SK-N-SH treated with all-trans-retinoic acid at 6 μM for 48 hours (cell line): ENCODE results near the gene TMEM143.

Experiments
- CREB5 ChIP-seq: fragments of 250-450 bp; sonication (Bioruptor Pico); IDR thresholded peaks from 2 replicates; pipeline ENCODE4 v1.5.1; 2020; ENCODE audit warnings: low read depth, mild to moderate bottlenecking, moderate library complexity
- GLIS3 ChIP-seq: fragments of 250-450 bp; sonication (Bioruptor Pico); IDR thresholded peaks from 2 replicates; pipeline ENCODE4 v1.5.0; 2020; ENCODE audit warnings: mild to moderate bottlenecking, moderate library complexity
- ISL1 ChIP-seq: fragments of 250-450 bp; sonication (Bioruptor Pico); IDR thresholded peaks from 2 replicates; pipeline ENCODE4 v2.1.2; 2022; ENCODE audit warnings: mild to moderate bottlenecking, moderate library complexity
- POU6F1 ChIP-seq: fragments of 250-450 bp; sonication (Bioruptor Pico); IDR thresholded peaks from 2 replicates; pipeline ENCODE4 v1.8.0; 2021; ENCODE audit warnings: low read depth, mild to moderate bottlenecking, moderate library complexity, borderline replicate concordance
- PPARA ChIP-seq: fragments of 250-450 bp; sonication (Bioruptor Pico); IDR thresholded peaks from 2 replicates; pipeline ENCODE4 v1.5.0; 2020; ENCODE audit warnings: mild to moderate bottlenecking, borderline replicate concordance
- RARB ChIP-seq: fragments of 250-450 bp; sonication (Bioruptor Pico); IDR thresholded peaks from 2 replicates; pipeline ENCODE4 v1.8.0; 2021; ENCODE audit warnings: mild to moderate bottlenecking, moderate library complexity
- TCF4 ChIP-seq: fragments of 250-450 bp; sonication (Bioruptor Pico); IDR thresholded peaks from 2 replicates; pipeline ENCODE4 v1.8.0; 2021; ENCODE audit warnings: mild to moderate bottlenecking, moderate library complexity, borderline replicate concordance
- TOX ChIP-seq: fragments of 250-450 bp; sonication (Bioruptor Pico); IDR thresholded peaks from 2 replicates; pipeline ENCODE4 v1.8.0; 2021; ENCODE audit warnings: mild to moderate bottlenecking, moderate library complexity, borderline replicate concordance
- ZC3H10 ChIP-seq: fragments of 250-450 bp; sonication (Bioruptor Pico); IDR thresholded peaks from 2 replicates; pipeline ENCODE4 v1.5.1; 2021; ENCODE audit warnings: mild to moderate bottlenecking, moderate library complexity
- ZFP30 ChIP-seq: fragments of 450-650 bp; formaldehyde crosslinking; IDR thresholded peaks from 2 replicates; pipeline ENCODE4 v1.5.0; 2022; ENCODE audit warnings: mild to moderate bottlenecking, moderate library complexity
- ZNF565 ChIP-seq: fragments of 450-650 bp; formaldehyde crosslinking; conservative IDR thresholded peaks from 2 replicates; pipeline ENCODE4 v1.5.0; 2020; ENCODE audit warnings: low read depth, mild to moderate bottlenecking, moderate library complexity
- ZNF70 ChIP-seq: fragments of 450-650 bp; formaldehyde crosslinking; IDR thresholded peaks from 2 replicates; pipeline ENCODE4 v1.5.0; 2020; ENCODE audit warnings: mild to moderate bottlenecking, moderate library complexity
- TF ChIP-seq, protein P1 (sequence below): fragments of 250-450 bp; sonication (Bioruptor Pico); IDR thresholded peaks from 2 replicates; pipeline ENCODE4 v1.8.0; 2020; ENCODE audit warnings: mild to moderate bottlenecking, moderate library complexity, borderline replicate concordance

DNA sequence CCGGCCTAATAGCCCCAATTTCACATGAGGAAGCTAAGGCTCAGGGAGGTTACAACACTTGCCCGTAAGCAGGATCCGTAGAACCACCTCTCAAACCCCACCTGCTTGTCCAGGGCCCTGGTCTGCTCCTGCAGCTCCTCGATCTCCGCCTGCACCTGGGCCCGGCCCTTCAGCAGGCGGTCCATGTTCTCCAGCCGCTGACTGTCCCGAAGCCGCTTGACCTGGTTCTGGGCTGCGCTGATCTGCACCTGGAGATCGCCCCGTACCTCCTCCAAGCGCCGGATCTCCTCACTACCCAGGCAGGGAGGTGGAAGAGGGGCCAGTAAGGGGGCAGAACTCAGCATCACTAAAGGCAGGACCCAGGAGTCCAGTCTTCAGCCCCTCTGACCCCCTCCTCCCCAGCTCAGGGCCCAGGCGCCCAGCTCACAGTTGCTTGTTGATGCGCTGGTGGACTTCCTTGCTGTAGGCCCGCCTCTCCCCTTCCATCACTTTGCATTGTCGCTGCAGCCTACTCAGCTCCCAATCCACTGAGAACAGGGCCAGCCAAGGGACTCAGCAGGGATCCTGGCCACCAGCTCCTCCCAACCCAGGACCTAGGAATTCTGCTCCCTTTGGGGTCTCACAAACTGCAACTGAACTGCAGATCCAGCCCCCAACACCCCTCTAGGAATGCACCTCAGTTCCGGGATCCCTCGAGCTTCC is 45.3 kb downstream of the TMEM143 start:
- TF ChIP-seq ZFP30 (CRISPR knock-in tag) (no peak), PPARA (CRISPR knock-in tag) (no peak), GLIS3 (CRISPR knock-in tag) (no peak), POU6F1 (CRISPR knock-in tag) (no peak), ZNF70 (CRISPR knock-in tag) (no peak), ZC3H10 (no peak), TCF4 (CRISPR knock-in tag) (no peak), ZNF565 (CRISPR knock-in tag) (no peak), ISL1 (no peak), TOX (CRISPR knock-in tag) (no peak), CREB5 (CRISPR knock-in tag) (no peak), RARB (no peak)
- TF ChIP-seq, protein P1, sequence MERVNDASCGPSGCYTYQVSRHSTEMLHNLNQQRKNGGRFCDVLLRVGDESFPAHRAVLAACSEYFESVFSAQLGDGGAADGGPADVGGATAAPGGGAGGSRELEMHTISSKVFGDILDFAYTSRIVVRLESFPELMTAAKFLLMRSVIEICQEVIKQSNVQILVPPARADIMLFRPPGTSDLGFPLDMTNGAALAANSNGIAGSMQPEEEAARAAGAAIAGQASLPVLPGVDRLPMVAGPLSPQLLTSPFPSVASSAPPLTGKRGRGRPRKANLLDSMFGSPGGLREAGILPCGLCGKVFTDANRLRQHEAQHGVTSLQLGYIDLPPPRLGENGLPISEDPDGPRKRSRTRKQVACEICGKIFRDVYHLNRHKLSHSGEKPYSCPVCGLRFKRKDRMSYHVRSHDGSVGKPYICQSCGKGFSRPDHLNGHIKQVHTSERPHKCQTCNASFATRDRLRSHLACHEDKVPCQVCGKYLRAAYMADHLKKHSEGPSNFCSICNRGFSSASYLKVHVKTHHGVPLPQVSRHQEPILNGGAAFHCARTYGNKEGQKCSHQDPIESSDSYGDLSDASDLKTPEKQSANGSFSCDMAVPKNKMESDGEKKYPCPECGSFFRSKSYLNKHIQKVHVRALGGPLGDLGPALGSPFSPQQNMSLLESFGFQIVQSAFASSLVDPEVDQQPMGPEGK (CRISPR knock-in tag): no peak
